ENCODE results near the gene FAM53C.

FAM53C gene

DNA sequence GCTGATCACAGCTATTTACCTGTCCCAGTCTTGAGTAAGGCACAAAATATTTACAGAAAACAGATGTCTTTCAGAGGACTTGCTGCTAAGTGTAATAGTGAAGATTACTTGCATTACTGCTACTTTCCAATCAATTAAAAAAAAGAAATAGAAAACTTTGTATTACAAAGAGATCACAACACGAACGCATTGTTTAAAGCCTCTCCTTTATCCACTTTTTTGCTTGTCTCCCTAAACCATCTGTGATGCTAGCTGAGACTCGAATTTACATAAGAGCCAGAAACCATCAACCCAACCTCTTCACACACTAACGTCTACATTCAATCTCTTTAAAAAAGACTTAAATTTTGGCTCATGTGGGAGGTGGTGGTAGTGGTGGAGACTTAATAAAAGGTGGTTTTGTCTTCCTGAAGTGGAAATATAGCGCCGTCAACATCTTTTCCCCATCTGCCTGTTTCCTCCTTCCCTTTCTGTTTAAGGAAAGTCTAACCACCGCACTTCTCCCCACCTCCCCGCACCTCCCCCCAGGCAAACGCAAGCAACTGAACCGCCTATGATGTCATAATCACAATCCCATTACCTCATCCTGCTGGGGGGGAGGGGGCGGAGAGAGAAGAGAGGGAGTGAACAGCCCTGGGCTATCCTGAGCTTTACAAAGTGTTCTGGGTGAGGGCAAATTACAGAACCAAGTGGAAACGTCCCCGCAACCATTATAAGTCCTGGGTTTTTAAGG lies 948 bp upstream of the FAM53C start:
- Histone ChIP-seq H3K36me3 (ENCODE audit: control insufficient read depth in 1 of 2, insufficient read depth in 2 of 2, low read length in 2 of 2) (peaks cover 0 to 5% of the 10 kb centered on the region in 2 donors), H3K27me3 (ENCODE audit: low read depth, low read length) (no peaks in the 10 kb centered on the region), H3K4me1 (ENCODE audit: control insufficient read depth in 1 of 2, insufficient read depth in 2 of 2, low read length in 2 of 2) (peaks cover 12 to 29% of the 10 kb centered on the region in 2 donors), H3K9me3 (ENCODE audit: control insufficient read depth in 1 of 2, low read length in 2 of 2) (no peaks in the 10 kb centered on the region), H3K4me3 (ENCODE audit: low read depth in 1 of 2, low read length in 2 of 2) (peak overlapping the region; percentile 74 to 89), H3K27ac (ENCODE audit: low read length) (peak overlapping the region; percentile 97)

- H3K27ac ChIP-seq (ENCODE audit: low read length) = peak overlapping the region; percentile 83
- no peaks in the 10 kb centered on the region for H3K9me3 ChIP-seq (ENCODE audit: control insufficient read depth in 1 of 2, low read length in 2 of 2)
- H3K4me1 ChIP-seq (ENCODE audit: control insufficient read depth in 1 of 2, insufficient read depth in 2 of 2, low read length in 2 of 2) = peaks cover 9 to 24% of the 10 kb centered on the region in 2 donors
- no peaks in the 10 kb centered on the region for H3K27me3 ChIP-seq (ENCODE audit: low read depth, low read length)
- H3K4me3 ChIP-seq (ENCODE audit: low read depth in 1 of 2, low read length in 2 of 2) = peak overlapping the region; percentile 74 to 89
- peaks cover 3 to 5% of the 10 kb centered on the region in 2 donors for H3K36me3 ChIP-seq (ENCODE audit: control insufficient read depth in 1 of 2, insufficient read depth in 2 of 2, low read length in 2 of 2)
These were observed 485 bp downstream of the FAM53C start for GRCh38 chr5:138338411-138339090.

GRCh38 chr5:138339091-138339456 lies 1.0 kb downstream of the FAM53C start:
- Histone ChIP-seq H3K36me3 (ENCODE audit: control insufficient read depth in 1 of 2, insufficient read depth in 2 of 2, low read length in 2 of 2) (peaks cover 8 to 9% of the 10 kb centered on the region in 2 donors), H3K4me1 (ENCODE audit: control insufficient read depth in 1 of 2, insufficient read depth in 2 of 2, low read length in 2 of 2) (peaks cover 9 to 24% of the 10 kb centered on the region in 2 donors), H3K27ac (ENCODE audit: low read length) (peak overlapping the region; percentile 83), H3K27me3 (ENCODE audit: low read depth, low read length) (no peaks in the 10 kb centered on the region), H3K4me3 (ENCODE audit: low read depth in 1 of 2, low read length in 2 of 2) (peak overlapping the region; percentile 74 to 89), H3K9me3 (ENCODE audit: control insufficient read depth in 1 of 2, low read length in 2 of 2) (no peaks in the 10 kb centered on the region)

DNA sequence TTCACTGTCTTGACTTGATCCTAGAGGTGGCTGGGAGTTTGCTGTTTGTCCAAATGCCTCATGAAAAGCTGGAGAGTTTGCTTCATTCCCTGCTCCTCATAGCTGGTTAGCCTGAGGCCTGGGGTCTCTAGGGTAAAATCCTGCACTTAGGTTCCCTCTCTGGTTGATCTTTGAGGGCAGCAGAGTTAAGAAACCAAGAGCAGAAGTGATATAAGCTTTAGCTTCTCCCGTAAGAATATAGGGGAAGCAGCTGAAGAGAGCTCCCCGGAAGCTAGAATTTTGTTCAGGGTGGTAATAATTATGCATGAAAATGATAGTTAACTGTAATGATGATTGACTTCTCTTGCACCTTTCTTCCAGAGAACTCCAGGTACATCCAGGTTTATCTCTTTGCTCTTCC lies 1.4 kb downstream of the FAM53C start:
- peaks cover 9 to 24% of the 10 kb centered on the region in 2 donors for H3K4me1 ChIP-seq (ENCODE audit: control insufficient read depth in 1 of 2, insufficient read depth in 2 of 2, low read length in 2 of 2)
- H3K27ac ChIP-seq (ENCODE audit: low read length) = peak overlapping the region; percentile 83
- peaks cover 12% of the 10 kb centered on the region in 2 donors for H3K36me3 ChIP-seq (ENCODE audit: control insufficient read depth in 1 of 2, insufficient read depth in 2 of 2, low read length in 2 of 2)
- no peaks in the 10 kb centered on the region for H3K9me3 ChIP-seq (ENCODE audit: control insufficient read depth in 1 of 2, low read length in 2 of 2)
- no peaks in the 10 kb centered on the region for H3K27me3 ChIP-seq (ENCODE audit: low read depth, low read length)
- peak overlapping the region; percentile 74 to 89 for H3K4me3 ChIP-seq (ENCODE audit: low read depth in 1 of 2, low read length in 2 of 2)

DNA sequence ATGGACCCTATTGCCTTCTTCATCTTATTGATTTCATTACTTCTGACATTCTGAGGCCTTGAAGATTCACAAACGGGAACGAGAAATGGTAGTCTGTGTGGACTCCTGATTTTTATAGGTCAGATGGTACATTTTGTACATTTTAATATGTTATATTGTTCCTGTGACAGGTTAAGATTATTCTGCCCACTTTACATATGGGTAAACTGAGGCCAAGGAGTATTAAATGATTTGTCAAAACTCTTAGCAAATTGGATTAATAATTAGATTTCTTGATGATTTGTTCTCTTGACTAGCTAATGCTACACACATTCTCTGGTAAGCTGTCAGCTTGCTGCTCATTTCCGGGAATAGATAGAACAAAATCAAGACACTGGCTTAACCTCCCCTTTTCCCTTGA lies 1.9 kb downstream of the FAM53C start:
- Histone ChIP-seq H3K4me3 (ENCODE audit: low read depth in 1 of 2, low read length in 2 of 2) (peak overlapping the region; percentile 74 to 89), H3K9me3 (ENCODE audit: control insufficient read depth in 1 of 2, low read length in 2 of 2) (no peaks in the 10 kb centered on the region)

DNA sequence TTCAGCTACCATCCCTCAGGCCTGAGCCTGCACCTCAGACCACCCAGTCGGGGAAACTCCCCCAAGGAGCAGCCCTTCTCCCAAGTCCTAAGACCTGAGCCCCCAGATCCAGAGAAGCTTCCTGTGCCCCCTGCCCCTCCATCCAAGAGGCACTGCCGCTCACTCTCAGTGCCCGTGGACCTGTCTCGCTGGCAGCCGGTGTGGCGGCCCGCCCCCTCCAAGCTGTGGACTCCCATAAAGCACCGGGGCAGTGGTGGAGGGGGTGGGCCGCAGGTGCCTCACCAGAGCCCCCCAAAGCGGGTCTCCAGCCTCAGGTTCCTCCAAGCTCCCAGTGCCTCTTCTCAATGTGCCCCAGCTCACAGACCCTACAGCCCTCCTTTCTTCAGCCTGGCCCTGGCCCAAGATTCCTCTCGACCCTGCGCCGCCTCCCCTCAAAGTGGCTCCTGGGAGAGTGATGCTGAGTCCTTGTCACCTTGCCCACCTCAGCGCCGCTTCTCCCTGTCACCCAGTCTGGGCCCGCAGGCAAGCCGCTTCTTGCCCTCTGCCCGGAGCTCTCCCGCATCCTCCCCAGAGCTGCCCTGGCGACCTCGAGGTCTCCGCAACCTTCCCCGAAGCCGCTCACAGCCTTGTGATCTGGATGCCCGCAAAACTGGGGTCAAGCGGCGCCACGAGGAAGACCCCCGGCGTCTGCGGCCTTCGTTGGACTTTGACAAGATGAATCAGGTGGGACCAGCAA lies 7.0 kb downstream of the FAM53C start:
- Histone ChIP-seq H3K27me3 (ENCODE audit: low read depth, low read length) (no peaks in the 10 kb centered on the region), H3K4me3 (ENCODE audit: low read depth in 1 of 2, low read length in 2 of 2) (no peak overlapping the region), H3K27ac (ENCODE audit: low read length) (no peak overlapping the region), H3K4me1 (ENCODE audit: control insufficient read depth in 1 of 2, insufficient read depth in 2 of 2, low read length in 2 of 2) (peaks cover 4 to 13% of the 10 kb centered on the region in 2 donors), H3K36me3 (ENCODE audit: control insufficient read depth in 1 of 2, insufficient read depth in 2 of 2, low read length in 2 of 2) (peaks cover 42 to 67% of the 10 kb centered on the region in 2 donors), H3K9me3 (ENCODE audit: control insufficient read depth in 1 of 2, low read length in 2 of 2) (no peaks in the 10 kb centered on the region)

More for the DNA sequence above, 1.9 kb downstream of the FAM53C start:
- Histone ChIP-seq H3K27me3 (ENCODE audit: low read depth, low read length) (no peaks in the 10 kb centered on the region), H3K27ac (ENCODE audit: low read length) (no peak overlapping the region), H3K4me1 (ENCODE audit: control insufficient read depth in 1 of 2, insufficient read depth in 2 of 2, low read length in 2 of 2) (peaks cover 9 to 24% of the 10 kb centered on the region in 2 donors), H3K36me3 (ENCODE audit: control insufficient read depth in 1 of 2, insufficient read depth in 2 of 2, low read length in 2 of 2) (peaks cover 15 to 18% of the 10 kb centered on the region in 2 donors)

DNA sequence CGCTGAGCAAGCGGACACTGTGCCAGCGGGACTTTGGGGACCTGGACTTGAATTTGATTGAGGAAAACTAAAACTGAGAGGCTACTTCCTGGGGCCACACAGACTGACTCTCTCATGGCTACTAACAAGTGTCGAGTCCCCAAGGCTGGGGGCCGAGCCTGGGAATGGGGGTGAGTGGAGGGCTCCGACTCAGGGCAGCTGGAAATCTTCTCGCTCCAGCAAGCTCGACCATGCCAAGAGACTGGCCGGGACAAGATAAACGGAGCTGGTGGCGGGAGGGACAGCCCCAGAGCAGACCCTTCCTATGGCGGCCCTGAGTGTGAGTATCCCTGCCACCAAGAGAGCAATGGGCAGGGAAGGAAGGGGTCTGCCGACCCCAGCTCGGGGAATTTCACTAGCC lies 8.8 kb downstream of the FAM53C start:
- no peaks in the 10 kb centered on the region for H3K9me3 ChIP-seq (ENCODE audit: control insufficient read depth in 1 of 2, low read length in 2 of 2)
- no peaks in the 10 kb centered on the region for H3K4me1 ChIP-seq (ENCODE audit: control insufficient read depth in 1 of 2, insufficient read depth in 2 of 2, low read length in 2 of 2)
- H3K4me3 ChIP-seq (ENCODE audit: low read depth in 1 of 2, low read length in 2 of 2) = no peak overlapping the region
- H3K27ac ChIP-seq (ENCODE audit: low read length) = no peak overlapping the region
- no peaks in the 10 kb centered on the region for H3K27me3 ChIP-seq (ENCODE audit: low read depth, low read length)
- peaks cover 37 to 67% of the 10 kb centered on the region in 2 donors for H3K36me3 ChIP-seq (ENCODE audit: control insufficient read depth in 1 of 2, insufficient read depth in 2 of 2, low read length in 2 of 2)

DNA sequence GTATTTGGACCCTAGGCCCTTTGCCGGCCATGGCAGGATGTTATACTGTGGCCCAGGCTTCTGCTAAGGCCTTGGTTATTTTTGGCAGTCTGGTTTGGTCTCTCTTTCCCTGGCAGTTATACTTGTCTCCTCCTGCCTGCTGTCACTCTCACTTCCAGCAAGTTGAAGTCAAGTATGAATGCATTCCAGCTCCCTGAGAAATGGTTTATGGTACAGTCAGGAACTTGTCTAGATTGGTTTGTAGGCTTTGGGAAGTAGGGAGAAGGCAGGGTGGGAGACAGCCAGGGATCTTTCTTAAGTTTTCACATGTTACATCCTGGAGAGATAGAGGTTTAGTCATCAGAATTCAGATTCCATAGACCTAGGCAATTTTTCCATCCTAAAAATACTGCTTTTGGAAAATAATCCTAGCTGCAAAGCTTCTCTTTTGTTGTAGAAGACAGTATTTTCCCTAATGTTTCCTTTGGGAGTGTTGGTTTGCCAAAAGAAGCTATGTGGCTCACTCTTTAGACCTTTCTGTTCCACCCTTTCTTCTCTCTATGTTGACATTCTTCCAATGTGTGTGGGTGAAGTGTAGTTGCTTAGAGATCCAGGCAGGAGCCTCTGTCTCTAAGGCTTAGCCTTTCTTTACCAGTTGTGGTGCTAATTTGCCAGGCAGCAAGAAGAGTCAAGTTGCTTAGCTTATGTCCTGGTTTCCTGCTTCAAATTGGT lies 11.9 kb downstream of the FAM53C start:
- Histone ChIP-seq H3K27ac (ENCODE audit: low read length) (no peak overlapping the region), H3K36me3 (ENCODE audit: control insufficient read depth in 1 of 2, insufficient read depth in 2 of 2, low read length in 2 of 2) (peaks cover 27 to 53% of the 10 kb centered on the region in 2 donors), H3K4me3 (ENCODE audit: low read depth in 1 of 2, low read length in 2 of 2) (no peak overlapping the region), H3K4me1 (ENCODE audit: control insufficient read depth in 1 of 2, insufficient read depth in 2 of 2, low read length in 2 of 2) (peaks cover 10 to 12% of the 10 kb centered on the region in 2 donors), H3K27me3 (ENCODE audit: low read depth, low read length) (no peaks in the 10 kb centered on the region), H3K9me3 (ENCODE audit: control insufficient read depth in 1 of 2, low read length in 2 of 2) (no peaks in the 10 kb centered on the region)

- no peaks in the 10 kb centered on the region for H3K27me3 ChIP-seq (ENCODE audit: low read depth, low read length)
- no peak overlapping the region for H3K27ac ChIP-seq (ENCODE audit: low read length)
- peaks cover 14 to 17% of the 10 kb centered on the region in 2 donors for H3K4me1 ChIP-seq (ENCODE audit: control insufficient read depth in 1 of 2, insufficient read depth in 2 of 2, low read length in 2 of 2)
- peaks cover 26 to 48% of the 10 kb centered on the region in 2 donors for H3K36me3 ChIP-seq (ENCODE audit: control insufficient read depth in 1 of 2, insufficient read depth in 2 of 2, low read length in 2 of 2)
- no peak overlapping the region for H3K4me3 ChIP-seq (ENCODE audit: low read depth in 1 of 2, low read length in 2 of 2)
- H3K9me3 ChIP-seq (ENCODE audit: control insufficient read depth in 1 of 2, low read length in 2 of 2) = no peaks in the 10 kb centered on the region
These were observed 12.5 kb downstream of the FAM53C start for GRCh38 chr5:138350563-138350890.

DNA sequence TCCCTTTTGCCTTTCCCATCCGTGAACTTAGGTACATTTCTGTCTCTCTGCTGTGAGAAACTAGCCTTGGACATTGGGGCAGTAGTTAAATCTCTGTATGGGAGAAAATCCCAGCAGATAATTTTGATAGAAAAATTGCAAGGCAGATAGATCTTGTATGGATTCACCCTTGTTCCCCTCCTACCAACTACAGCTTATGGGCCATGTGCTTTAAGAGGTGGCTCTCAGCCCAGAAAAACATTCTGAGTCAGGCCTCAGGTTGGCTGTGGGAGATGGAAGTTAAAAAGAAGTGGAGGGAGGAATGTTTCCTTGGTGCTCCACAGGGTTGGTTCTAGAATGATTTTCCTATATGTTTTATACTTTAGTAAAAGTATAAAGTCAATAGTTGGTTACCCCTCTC lies 13.0 kb downstream of the FAM53C start:
- no peak overlapping the region for H3K27ac ChIP-seq (ENCODE audit: low read length)
- H3K27me3 ChIP-seq (ENCODE audit: low read depth, low read length) = no peaks in the 10 kb centered on the region
- H3K9me3 ChIP-seq (ENCODE audit: control insufficient read depth in 1 of 2, low read length in 2 of 2) = no peaks in the 10 kb centered on the region
- H3K4me1 ChIP-seq (ENCODE audit: control insufficient read depth in 1 of 2, insufficient read depth in 2 of 2, low read length in 2 of 2) = peaks cover 14 to 22% of the 10 kb centered on the region in 2 donors
- H3K36me3 ChIP-seq (ENCODE audit: control insufficient read depth in 1 of 2, insufficient read depth in 2 of 2, low read length in 2 of 2) = peaks cover 22 to 43% of the 10 kb centered on the region in 2 donors
- H3K4me3 ChIP-seq (ENCODE audit: low read depth in 1 of 2, low read length in 2 of 2) = no peak overlapping the region

- no peaks in the 10 kb centered on the region for H3K27me3 ChIP-seq (ENCODE audit: low read depth, low read length)
- H3K36me3 ChIP-seq (ENCODE audit: control insufficient read depth in 1 of 2, insufficient read depth in 2 of 2, low read length in 2 of 2) = peaks cover 22 to 38% of the 10 kb centered on the region in 2 donors
- H3K4me1 ChIP-seq (ENCODE audit: control insufficient read depth in 1 of 2, insufficient read depth in 2 of 2, low read length in 2 of 2) = peaks cover 14 to 23% of the 10 kb centered on the region in 2 donors
- H3K4me3 ChIP-seq (ENCODE audit: low read depth in 1 of 2, low read length in 2 of 2) = no peak overlapping the region
- no peak overlapping the region for H3K27ac ChIP-seq (ENCODE audit: low read length)
- no peaks in the 10 kb centered on the region for H3K9me3 ChIP-seq (ENCODE audit: control insufficient read depth in 1 of 2, low read length in 2 of 2)
These were observed 13.5 kb downstream of the FAM53C start for GRCh38 chr5:138351517-138351916.
